ENCODE measurements around the gene CAMTA1. TPM values are rescaled to one million over a fixed set of nuclear protein-coding genes. Genes with fewer than 3 reads are reported as not detected.
A peak's percentile ranks its signal among the peaks of the same experiment; 100 is the strongest.

The CAMTA1 gene
- total RNA-seq, 1 donor from 2014 or later = 77.6 TPM

DNA sequence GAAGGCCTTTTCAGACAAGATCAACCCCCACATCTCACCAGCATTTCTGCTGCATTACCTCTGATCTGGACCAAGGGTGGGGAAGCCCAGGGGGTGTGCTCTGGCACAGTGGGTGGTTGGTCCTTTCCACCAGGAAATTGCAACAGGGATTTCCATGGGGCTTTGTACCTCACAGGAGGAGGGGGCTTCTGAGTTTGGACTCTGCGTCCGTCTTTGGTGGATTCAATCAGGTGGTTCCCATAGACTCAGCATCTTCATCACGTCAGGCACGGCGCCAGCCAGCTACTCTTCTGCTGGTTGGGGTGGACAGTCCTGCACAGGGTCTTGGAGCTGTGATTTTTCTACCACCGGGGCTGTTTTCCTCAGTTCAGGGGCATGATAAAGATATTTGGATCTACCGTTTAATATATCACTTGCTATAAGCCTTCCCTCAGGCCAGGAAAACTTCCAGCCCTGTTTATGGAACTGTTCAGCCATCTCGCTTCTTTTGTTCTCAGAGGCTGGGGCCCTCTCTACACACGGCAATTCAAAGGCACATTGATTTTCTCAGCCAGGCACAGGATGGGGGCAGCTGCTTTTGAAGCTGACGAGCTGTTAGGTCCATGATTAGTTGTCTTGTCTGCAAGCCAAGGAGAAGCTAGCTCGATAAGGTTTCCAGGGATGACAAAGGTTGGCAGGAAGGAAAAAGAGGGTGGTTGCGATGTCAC lies 467.3 kb downstream of the CAMTA1 start:
- Mint-ChIP-seq H3K27me3 (ENCODE audit: low read depth, unreplicated experiment) (peaks cover 2% of the 10 kb centered on the region), H3K4me3 (ENCODE audit: unreplicated experiment) (no peak overlapping the region), H3K9me3 (ENCODE audit: unreplicated experiment) (peaks cover 2% of the 10 kb centered on the region), H3K4me1 (ENCODE audit: low read depth, unreplicated experiment) (peaks cover 11% of the 10 kb centered on the region), H3K36me3 (ENCODE audit: low read depth, unreplicated experiment) (no peaks in the 10 kb centered on the region), H3K27ac (ENCODE audit: unreplicated experiment) (no peak overlapping the region)
- no peak for TF ChIP-seq EZH2 (IDR thresholded peaks at IDR 0.05; ENCODE audit: insufficient read depth, low read length)
- TF ChIP-seq, protein P1, sequence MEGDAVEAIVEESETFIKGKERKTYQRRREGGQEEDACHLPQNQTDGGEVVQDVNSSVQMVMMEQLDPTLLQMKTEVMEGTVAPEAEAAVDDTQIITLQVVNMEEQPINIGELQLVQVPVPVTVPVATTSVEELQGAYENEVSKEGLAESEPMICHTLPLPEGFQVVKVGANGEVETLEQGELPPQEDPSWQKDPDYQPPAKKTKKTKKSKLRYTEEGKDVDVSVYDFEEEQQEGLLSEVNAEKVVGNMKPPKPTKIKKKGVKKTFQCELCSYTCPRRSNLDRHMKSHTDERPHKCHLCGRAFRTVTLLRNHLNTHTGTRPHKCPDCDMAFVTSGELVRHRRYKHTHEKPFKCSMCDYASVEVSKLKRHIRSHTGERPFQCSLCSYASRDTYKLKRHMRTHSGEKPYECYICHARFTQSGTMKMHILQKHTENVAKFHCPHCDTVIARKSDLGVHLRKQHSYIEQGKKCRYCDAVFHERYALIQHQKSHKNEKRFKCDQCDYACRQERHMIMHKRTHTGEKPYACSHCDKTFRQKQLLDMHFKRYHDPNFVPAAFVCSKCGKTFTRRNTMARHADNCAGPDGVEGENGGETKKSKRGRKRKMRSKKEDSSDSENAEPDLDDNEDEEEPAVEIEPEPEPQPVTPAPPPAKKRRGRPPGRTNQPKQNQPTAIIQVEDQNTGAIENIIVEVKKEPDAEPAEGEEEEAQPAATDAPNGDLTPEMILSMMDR (IDR thresholded peaks at IDR 0.05; ENCODE audit: insufficient read depth, low read depth, low read length) = no peak
- Histone ChIP-seq H3K9me3 (ENCODE audit: insufficient read depth, low read depth, low read length) (no peaks in the 10 kb centered on the region), H3K4me2 (ENCODE audit: low read length) (peak overlapping the region; percentile 18), H3K4me3 (ENCODE audit: insufficient read depth, low read depth, low read length) (no peak overlapping the region), H4K20me1 (ENCODE audit: insufficient read depth, low read length) (no peaks in the 10 kb centered on the region), H3K36me3 (ENCODE audit: insufficient read depth, low read length) (no peaks in the 10 kb centered on the region), H3K9ac (ENCODE audit: low read length) (no peak overlapping the region), H3K27me3 (ENCODE audit: insufficient read depth, low read length) (no peaks in the 10 kb centered on the region), H3K4me1 (ENCODE audit: insufficient read depth, low read length) (peaks cover 27% of the 10 kb centered on the region), H3K79me2 (ENCODE audit: insufficient read depth, low read length) (no peaks in the 10 kb centered on the region), H3K27ac (ENCODE audit: low read depth, low read length) (peak overlapping the region; percentile 31), H2AFZ (ENCODE audit: low read depth, low read length) (peak overlapping the region; percentile 51)
- FAIRE-seq = no peak
- DNase-seq (ENCODE audit: low read depth) = no peak

DNA sequence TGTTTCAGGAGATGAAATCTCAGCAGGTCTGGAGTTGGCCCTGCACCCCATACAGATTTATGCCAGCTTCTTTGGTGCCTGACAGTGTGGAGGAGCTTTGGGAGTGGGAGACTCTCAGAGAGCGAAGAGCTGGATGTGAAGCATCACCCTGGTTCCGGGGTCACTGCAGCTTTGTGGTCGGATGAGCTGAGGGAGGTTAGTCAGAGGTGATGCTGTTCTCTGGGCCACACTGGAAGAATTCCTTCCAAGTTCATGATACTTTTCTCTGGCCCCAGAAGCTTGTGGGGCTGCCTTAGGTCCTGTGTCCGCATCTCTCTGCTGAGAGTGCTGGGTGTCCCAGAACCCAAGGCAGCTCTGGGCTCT lies 467.8 kb downstream of the CAMTA1 start:
- peak overlapping the region; percentile 31 for H3K27ac ChIP-seq (ENCODE audit: low read depth, low read length)
- Mint-ChIP-seq H3K9me3 (ENCODE audit: unreplicated experiment) (peaks cover 2% of the 10 kb centered on the region), H3K27ac (ENCODE audit: unreplicated experiment) (no peak overlapping the region), H3K4me1 (ENCODE audit: low read depth, unreplicated experiment) (peaks cover 11% of the 10 kb centered on the region), H3K27me3 (ENCODE audit: low read depth, unreplicated experiment) (peaks cover 2% of the 10 kb centered on the region), H3K4me3 (ENCODE audit: unreplicated experiment) (no peak overlapping the region), H3K36me3 (ENCODE audit: low read depth, unreplicated experiment) (no peaks in the 10 kb centered on the region)
- no peaks in the 10 kb centered on the region for H4K20me1 ChIP-seq (ENCODE audit: insufficient read depth, low read length)
- H3K4me2 ChIP-seq (ENCODE audit: low read length) = peak overlapping the region; percentile 18
- TF ChIP-seq, protein P1 (IDR thresholded peaks at IDR 0.05; ENCODE audit: insufficient read depth, low read depth, low read length) = no peak
- TF ChIP-seq EZH2 (IDR thresholded peaks at IDR 0.05; ENCODE audit: insufficient read depth, low read length) = no peak
- FAIRE-seq (no peak), DNase-seq (ENCODE audit: low read depth) (peak; percentile 62)
- H3K9me3 ChIP-seq (ENCODE audit: insufficient read depth, low read depth, low read length) = no peaks in the 10 kb centered on the region
- H2AFZ ChIP-seq (ENCODE audit: low read depth, low read length) = peak overlapping the region; percentile 51
- peaks cover 24% of the 10 kb centered on the region for H3K4me1 ChIP-seq (ENCODE audit: insufficient read depth, low read length)
- H3K79me2 ChIP-seq (ENCODE audit: insufficient read depth, low read length) = no peaks in the 10 kb centered on the region
- H3K9ac ChIP-seq (ENCODE audit: low read length) = no peak overlapping the region
- H3K4me3 ChIP-seq (ENCODE audit: insufficient read depth, low read depth, low read length) = no peak overlapping the region
- no peaks in the 10 kb centered on the region for H3K36me3 ChIP-seq (ENCODE audit: insufficient read depth, low read length)
- H3K27me3 ChIP-seq (ENCODE audit: insufficient read depth, low read length) = no peaks in the 10 kb centered on the region

DNA sequence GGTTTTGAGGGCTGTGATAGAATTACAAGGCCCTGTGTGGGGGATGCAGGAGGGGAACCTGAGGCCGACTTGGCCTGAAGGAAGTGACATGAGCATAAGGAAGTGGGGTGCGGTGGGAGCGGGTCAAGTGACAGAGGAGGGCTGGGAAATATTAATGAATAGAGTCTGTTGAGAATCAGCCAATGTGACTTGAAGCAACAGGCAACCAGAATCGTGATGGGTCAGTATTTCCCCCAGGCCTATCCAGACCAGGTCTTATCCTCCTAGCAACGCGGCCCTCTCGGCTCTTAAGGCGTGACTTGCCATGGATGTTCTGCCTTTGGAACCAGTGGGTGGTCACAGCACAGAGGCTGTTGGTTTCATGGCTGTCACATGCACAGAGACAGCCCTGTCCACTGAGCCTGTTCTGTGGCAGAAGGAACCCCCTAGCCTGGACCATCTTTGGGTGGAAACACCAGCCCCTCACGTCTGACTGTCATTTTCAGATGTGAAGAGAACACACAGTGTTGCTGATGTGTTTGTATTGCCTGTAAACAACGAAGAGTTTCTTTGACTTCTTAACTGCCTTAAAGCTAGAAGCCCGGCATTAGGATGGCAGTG lies 468.8 kb downstream of the CAMTA1 start:
- H3K9me3 Mint-ChIP-seq (ENCODE audit: unreplicated experiment) = peaks cover 2% of the 10 kb centered on the region
- no peak overlapping the region for H3K4me3 Mint-ChIP-seq (ENCODE audit: unreplicated experiment)
- H3K27me3 Mint-ChIP-seq (ENCODE audit: low read depth, unreplicated experiment) = peaks cover 3% of the 10 kb centered on the region
- no peaks in the 10 kb centered on the region for H3K36me3 Mint-ChIP-seq (ENCODE audit: low read depth, unreplicated experiment)
- H3K4me1 ChIP-seq (ENCODE audit: insufficient read depth, low read length) = peaks cover 20% of the 10 kb centered on the region
- no peak overlapping the region for H3K27ac Mint-ChIP-seq (ENCODE audit: unreplicated experiment)
- H2AFZ ChIP-seq (ENCODE audit: low read depth, low read length) = no peak overlapping the region
- no peak overlapping the region for H3K27ac ChIP-seq (ENCODE audit: low read depth, low read length)
- H3K27me3 ChIP-seq (ENCODE audit: insufficient read depth, low read length) = no peaks in the 10 kb centered on the region
- no peaks in the 10 kb centered on the region for H3K79me2 ChIP-seq (ENCODE audit: insufficient read depth, low read length)
- DNase-seq (ENCODE audit: low read depth) (no peak), FAIRE-seq (no peak)
- H3K4me1 Mint-ChIP-seq (ENCODE audit: low read depth, unreplicated experiment) = peaks cover 11% of the 10 kb centered on the region
- no peak overlapping the region for H3K4me2 ChIP-seq (ENCODE audit: low read length)
- no peak overlapping the region for H3K4me3 ChIP-seq (ENCODE audit: insufficient read depth, low read depth, low read length)
- H3K9me3 ChIP-seq (ENCODE audit: insufficient read depth, low read depth, low read length) = no peaks in the 10 kb centered on the region
- TF ChIP-seq, protein P1 (IDR thresholded peaks at IDR 0.05; ENCODE audit: insufficient read depth, low read depth, low read length) = no peak
- no peak for TF ChIP-seq EZH2 (IDR thresholded peaks at IDR 0.05; ENCODE audit: insufficient read depth, low read length)
- no peak overlapping the region for H3K9ac ChIP-seq (ENCODE audit: low read length)
- no peaks in the 10 kb centered on the region for H3K36me3 ChIP-seq (ENCODE audit: insufficient read depth, low read length)
- H4K20me1 ChIP-seq (ENCODE audit: insufficient read depth, low read length) = no peaks in the 10 kb centered on the region

Measured in astrocyte (in vitro differentiated cells and primary cell).